A549 (cell line): ENCODE measurements around the gene CEMIP2.

Experiments
- MYC ChIP-seq: IDR thresholded peaks from 2 replicates; pipeline ENCODE4 v1.6.1; 2012; ENCODE audit warnings: mild to moderate bottlenecking, inconsistent platforms, low read length, improper control_type of control experiment, borderline replicate concordance
- PHF8 ChIP-seq: fragments of 200-600 bp; sonication (generic); IDR thresholded peaks from 2 replicates; pipeline ENCODE4 v1.6.1; 2016; ENCODE audit warnings: low read depth, mild to moderate bottlenecking, antibody characterized with exemption, moderate library complexity, borderline replicate concordance
- TF ChIP-seq, protein P1 (sequence below): fragments of 200-600 bp; sonication (generic); IDR thresholded peaks from 2 replicates; pipeline ENCODE4 v1.6.1; 2016; ENCODE audit warnings: antibody characterized with exemption, mild to moderate bottlenecking, moderate library complexity
- TF ChIP-seq, protein P2 (sequence below): IDR thresholded peaks from 2 replicates; pipeline ENCODE4 v1.6.1; 2012
- TF ChIP-seq, protein P3 (sequence below): fragments of >200 bp; sonication (Bioruptor Twin); formaldehyde crosslinking; IDR thresholded peaks from 3 replicates; pipeline ENCODE4 v1.5.1; 2016
- TF ChIP-seq, protein P4 (sequence below): IDR thresholded peaks from 2 replicates; pipeline ENCODE4 v1.6.1; 2012; ENCODE audit warnings: low read depth, borderline replicate concordance

DNA sequence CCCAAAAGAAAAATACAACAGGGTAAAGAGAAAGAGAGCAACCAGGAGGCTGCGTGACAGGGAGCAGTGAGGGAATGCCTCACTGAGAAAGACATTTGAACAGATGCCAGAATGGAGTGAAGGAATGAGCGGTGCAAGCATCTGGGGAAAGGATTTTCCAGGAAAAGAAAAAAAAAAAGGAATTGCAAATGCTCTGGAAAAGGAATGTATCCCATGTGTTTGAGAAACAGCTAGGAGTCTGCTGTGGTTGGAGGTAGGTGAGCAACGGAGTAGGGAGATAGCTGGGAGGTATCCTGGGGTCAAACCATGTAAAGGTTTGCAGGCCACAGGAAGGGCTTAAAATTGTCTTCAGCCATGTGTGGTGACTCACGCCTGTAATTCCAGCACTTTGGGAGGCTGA, 23.6 kb upstream of the CEMIP2 start:
- TF ChIP-seq, protein P1, sequence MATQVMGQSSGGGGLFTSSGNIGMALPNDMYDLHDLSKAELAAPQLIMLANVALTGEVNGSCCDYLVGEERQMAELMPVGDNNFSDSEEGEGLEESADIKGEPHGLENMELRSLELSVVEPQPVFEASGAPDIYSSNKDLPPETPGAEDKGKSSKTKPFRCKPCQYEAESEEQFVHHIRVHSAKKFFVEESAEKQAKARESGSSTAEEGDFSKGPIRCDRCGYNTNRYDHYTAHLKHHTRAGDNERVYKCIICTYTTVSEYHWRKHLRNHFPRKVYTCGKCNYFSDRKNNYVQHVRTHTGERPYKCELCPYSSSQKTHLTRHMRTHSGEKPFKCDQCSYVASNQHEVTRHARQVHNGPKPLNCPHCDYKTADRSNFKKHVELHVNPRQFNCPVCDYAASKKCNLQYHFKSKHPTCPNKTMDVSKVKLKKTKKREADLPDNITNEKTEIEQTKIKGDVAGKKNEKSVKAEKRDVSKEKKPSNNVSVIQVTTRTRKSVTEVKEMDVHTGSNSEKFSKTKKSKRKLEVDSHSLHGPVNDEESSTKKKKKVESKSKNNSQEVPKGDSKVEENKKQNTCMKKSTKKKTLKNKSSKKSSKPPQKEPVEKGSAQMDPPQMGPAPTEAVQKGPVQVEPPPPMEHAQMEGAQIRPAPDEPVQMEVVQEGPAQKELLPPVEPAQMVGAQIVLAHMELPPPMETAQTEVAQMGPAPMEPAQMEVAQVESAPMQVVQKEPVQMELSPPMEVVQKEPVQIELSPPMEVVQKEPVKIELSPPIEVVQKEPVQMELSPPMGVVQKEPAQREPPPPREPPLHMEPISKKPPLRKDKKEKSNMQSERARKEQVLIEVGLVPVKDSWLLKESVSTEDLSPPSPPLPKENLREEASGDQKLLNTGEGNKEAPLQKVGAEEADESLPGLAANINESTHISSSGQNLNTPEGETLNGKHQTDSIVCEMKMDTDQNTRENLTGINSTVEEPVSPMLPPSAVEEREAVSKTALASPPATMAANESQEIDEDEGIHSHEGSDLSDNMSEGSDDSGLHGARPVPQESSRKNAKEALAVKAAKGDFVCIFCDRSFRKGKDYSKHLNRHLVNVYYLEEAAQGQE = no peak
- TF ChIP-seq, protein P2, sequence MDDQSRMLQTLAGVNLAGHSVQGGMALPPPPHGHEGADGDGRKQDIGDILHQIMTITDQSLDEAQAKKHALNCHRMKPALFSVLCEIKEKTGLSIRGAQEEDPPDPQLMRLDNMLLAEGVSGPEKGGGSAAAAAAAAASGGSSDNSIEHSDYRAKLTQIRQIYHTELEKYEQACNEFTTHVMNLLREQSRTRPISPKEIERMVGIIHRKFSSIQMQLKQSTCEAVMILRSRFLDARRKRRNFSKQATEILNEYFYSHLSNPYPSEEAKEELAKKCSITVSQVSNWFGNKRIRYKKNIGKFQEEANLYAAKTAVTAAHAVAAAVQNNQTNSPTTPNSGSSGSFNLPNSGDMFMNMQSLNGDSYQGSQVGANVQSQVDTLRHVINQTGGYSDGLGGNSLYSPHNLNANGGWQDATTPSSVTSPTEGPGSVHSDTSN = no peak
- TF ChIP-seq, protein P3, sequence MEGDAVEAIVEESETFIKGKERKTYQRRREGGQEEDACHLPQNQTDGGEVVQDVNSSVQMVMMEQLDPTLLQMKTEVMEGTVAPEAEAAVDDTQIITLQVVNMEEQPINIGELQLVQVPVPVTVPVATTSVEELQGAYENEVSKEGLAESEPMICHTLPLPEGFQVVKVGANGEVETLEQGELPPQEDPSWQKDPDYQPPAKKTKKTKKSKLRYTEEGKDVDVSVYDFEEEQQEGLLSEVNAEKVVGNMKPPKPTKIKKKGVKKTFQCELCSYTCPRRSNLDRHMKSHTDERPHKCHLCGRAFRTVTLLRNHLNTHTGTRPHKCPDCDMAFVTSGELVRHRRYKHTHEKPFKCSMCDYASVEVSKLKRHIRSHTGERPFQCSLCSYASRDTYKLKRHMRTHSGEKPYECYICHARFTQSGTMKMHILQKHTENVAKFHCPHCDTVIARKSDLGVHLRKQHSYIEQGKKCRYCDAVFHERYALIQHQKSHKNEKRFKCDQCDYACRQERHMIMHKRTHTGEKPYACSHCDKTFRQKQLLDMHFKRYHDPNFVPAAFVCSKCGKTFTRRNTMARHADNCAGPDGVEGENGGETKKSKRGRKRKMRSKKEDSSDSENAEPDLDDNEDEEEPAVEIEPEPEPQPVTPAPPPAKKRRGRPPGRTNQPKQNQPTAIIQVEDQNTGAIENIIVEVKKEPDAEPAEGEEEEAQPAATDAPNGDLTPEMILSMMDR = no peak
- TF ChIP-seq MYC = no peak
- TF ChIP-seq, protein P4, sequence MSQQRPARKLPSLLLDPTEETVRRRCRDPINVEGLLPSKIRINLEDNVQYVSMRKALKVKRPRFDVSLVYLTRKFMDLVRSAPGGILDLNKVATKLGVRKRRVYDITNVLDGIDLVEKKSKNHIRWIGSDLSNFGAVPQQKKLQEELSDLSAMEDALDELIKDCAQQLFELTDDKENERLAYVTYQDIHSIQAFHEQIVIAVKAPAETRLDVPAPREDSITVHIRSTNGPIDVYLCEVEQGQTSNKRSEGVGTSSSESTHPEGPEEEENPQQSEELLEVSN = no peak
- no peak for TF ChIP-seq PHF8
